Left ventricle myocardium superior (tissue), 1 donor: ENCODE data around the gene OR2AE1. TPM values are rescaled to one million over a fixed set of nuclear protein-coding genes. Genes with fewer than 3 reads are reported as not detected.

Source experiments
- total RNA-seq: library from RNA; stranded (reverse); fragmentation: NEBNext Ultra II Directional; extraction: Animal tissue kit (Norgen Biotek cat#: 25700); gene quantifications from one replicate; pipeline ENCODE4 v1.2.1, GENCODE V29; 2021
- donor health status: DM: no; HTN: yes; CAD: no; lungs with severe emphysema.

The OR2AE1 gene
- total RNA-seq, 1 donor from 2014 or later = not detected

Other genes with a start within 250 kb of the OR2AE1 start
- 0.25 TPM for gene CYP3A5, start 197.0 kb downstream of the OR2AE1 start, total RNA-seq
- gene CYP3A7, start 141.8 kb downstream of the OR2AE1 start, total RNA-seq = not detected
- gene CYP3A4, start 92.8 kb downstream of the OR2AE1 start, total RNA-seq = not detected
- not detected for gene CYP3A43, start 49.0 kb downstream of the OR2AE1 start, total RNA-seq
- gene TRIM4, start 42.5 kb upstream of the OR2AE1 start, total RNA-seq = 7.1 TPM
- 0.30 TPM for gene GJC3, start 52.6 kb upstream of the OR2AE1 start, total RNA-seq
- 70.9 TPM for gene AZGP1, start 99.0 kb upstream of the OR2AE1 start, total RNA-seq
- gene ZKSCAN1, start 138.6 kb upstream of the OR2AE1 start, total RNA-seq = 33.3 TPM
- 7.7 TPM for gene ZSCAN21, start 172.7 kb upstream of the OR2AE1 start, total RNA-seq
- gene ZNF3, start 204.7 kb upstream of the OR2AE1 start, total RNA-seq = 15.6 TPM
- 126 TPM for gene COPS6, start 211.9 kb upstream of the OR2AE1 start, total RNA-seq
- gene MCM7, start 224.4 kb upstream of the OR2AE1 start, total RNA-seq = 23.9 TPM
- 15.3 TPM for gene AP4M1, start 224.6 kb upstream of the OR2AE1 start, total RNA-seq
- gene TAF6, start 242.3 kb upstream of the OR2AE1 start, total RNA-seq = 31.9 TPM
- gene CNPY4, start 242.6 kb upstream of the OR2AE1 start, total RNA-seq = 10.8 TPM
- gene MBLAC1, start 249.9 kb upstream of the OR2AE1 start, total RNA-seq = 2.8 TPM